AG04450 (cell line): ENCODE data around the gene ADARB2. TPM values are rescaled to one million over a fixed set of nuclear protein-coding genes. Genes with fewer than 3 reads are reported as not detected.

ENCODE experiments used
- CTCF ChIA-PET: fragments of 300-600, 350-600 bp; formaldehyde crosslinking; extraction: SDS; loops from one replicate; lab custom pipeline; 2022; ENCODE audit warnings: antibody characterized with exemption, inconsistent platforms; lab: Charles Lee
- POLR2A ChIA-PET: fragments of 350-600 bp; formaldehyde crosslinking; extraction: SDS; loops from one replicate; lab custom pipeline; 2021; ENCODE audit warnings: antibody characterized with exemption, inconsistent platforms; lab: Yijun Ruan, JAX
- DNase-seq: peaks from one replicate; pipeline ENCODE4 v3.0.0-alpha.2; 2011; ENCODE audit warnings: low read depth, low spot score
- H3K27ac ChIP-seq: one replicate; pipeline ENCODE4 v1.5.1; 2012; ENCODE audit warnings: low read depth, low read length, control low read depth
- H3K27me3 ChIP-seq: one replicate; pipeline ENCODE4 v1.6.0; 2012; ENCODE audit warnings: low read length; ENCODE audit not compliant: control insufficient read depth, insufficient read depth
- H3K4me3 ChIP-seq: 2 replicates; pipeline ENCODE4 v1.5.1; 2011; ENCODE audit warnings: mild to moderate bottlenecking, low read depth, low read length, control low read depth
- H3K9me3 ChIP-seq: 2 replicates; pipeline ENCODE4 v1.5.1; 2012; ENCODE audit warnings: low read length; ENCODE audit not compliant: control insufficient read depth, insufficient read depth
- polyA plus RNA-seq: library from polyadenylated mRNA; depleted of rRNA; stranded (reverse); fragments of >200 nt; gene quantifications from 2 replicates; pipeline ENCODE4 v1.2.3, GENCODE V29; 2011
- TF ChIP-seq, protein P1 (sequence below): IDR thresholded peaks from 2 replicates; pipeline ENCODE4 v1.5.1; 2011; ENCODE audit warnings: low read depth, low read length, control low read depth, inconsistent platforms

Gene ADARB2
- polyA plus RNA-seq, 1 experiment, result not detected

GRCh38 chr10:1147810-1148209, 589.5 kb downstream of the ADARB2 start:
- H3K4me3 ChIP-seq, result no peak overlapping the region
- TF ChIP-seq, protein P1, sequence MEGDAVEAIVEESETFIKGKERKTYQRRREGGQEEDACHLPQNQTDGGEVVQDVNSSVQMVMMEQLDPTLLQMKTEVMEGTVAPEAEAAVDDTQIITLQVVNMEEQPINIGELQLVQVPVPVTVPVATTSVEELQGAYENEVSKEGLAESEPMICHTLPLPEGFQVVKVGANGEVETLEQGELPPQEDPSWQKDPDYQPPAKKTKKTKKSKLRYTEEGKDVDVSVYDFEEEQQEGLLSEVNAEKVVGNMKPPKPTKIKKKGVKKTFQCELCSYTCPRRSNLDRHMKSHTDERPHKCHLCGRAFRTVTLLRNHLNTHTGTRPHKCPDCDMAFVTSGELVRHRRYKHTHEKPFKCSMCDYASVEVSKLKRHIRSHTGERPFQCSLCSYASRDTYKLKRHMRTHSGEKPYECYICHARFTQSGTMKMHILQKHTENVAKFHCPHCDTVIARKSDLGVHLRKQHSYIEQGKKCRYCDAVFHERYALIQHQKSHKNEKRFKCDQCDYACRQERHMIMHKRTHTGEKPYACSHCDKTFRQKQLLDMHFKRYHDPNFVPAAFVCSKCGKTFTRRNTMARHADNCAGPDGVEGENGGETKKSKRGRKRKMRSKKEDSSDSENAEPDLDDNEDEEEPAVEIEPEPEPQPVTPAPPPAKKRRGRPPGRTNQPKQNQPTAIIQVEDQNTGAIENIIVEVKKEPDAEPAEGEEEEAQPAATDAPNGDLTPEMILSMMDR, result no peak
- no peak overlapping the region for H3K27ac ChIP-seq
- ChIA-PET POLR2A (no interaction called here), CTCF (no interaction called here)
- no peak for DNase-seq
- peaks cover 13% of the 10 kb centered on the region for H3K9me3 ChIP-seq
- H3K27me3 ChIP-seq, result no peaks in the 10 kb centered on the region

DNA sequence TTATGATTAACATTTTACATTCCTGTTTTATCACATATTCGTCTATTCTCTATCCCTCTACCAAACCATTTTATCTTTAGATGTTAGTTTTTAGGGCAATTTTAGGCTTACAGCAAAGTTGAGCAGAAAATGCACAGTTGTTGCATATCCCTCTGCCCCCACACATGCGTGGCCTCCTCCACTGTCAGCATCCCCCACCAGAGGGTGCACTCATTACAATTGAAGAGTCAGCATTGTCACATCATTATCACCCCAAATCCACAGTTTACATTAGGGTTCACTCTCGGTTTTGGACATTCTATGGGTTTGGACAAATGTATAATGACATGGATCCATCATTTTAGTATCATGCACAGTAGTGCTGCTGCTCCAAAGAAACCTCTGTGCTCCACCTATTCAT, 594.7 kb downstream of the ADARB2 start:
- Histone ChIP-seq H3K27ac (no peak overlapping the region), H3K9me3 (peaks cover 9% of the 10 kb centered on the region), H3K4me3 (no peak overlapping the region), H3K27me3 (peaks cover 3% of the 10 kb centered on the region)
- POLR2A ChIA-PET, result no interaction called here
- TF ChIP-seq, protein P1, result no peak
- CTCF ChIA-PET, result no interaction called here
- no peak for DNase-seq

- Histone ChIP-seq H3K27me3 (peaks cover 3% of the 10 kb centered on the region), H3K27ac (no peak overlapping the region), H3K9me3 (peaks cover 4% of the 10 kb centered on the region; the same call in 1 of the 2 replicates), H3K4me3 (no peak overlapping the region)
- DNase-seq, result no peak
- TF ChIP-seq, protein P1, result no peak
- ChIA-PET POLR2A (no interaction called here), CTCF (no interaction called here)
Measured at GRCh38 chr10:1141701-1142100, 595.6 kb downstream of the ADARB2 start.

DNA sequence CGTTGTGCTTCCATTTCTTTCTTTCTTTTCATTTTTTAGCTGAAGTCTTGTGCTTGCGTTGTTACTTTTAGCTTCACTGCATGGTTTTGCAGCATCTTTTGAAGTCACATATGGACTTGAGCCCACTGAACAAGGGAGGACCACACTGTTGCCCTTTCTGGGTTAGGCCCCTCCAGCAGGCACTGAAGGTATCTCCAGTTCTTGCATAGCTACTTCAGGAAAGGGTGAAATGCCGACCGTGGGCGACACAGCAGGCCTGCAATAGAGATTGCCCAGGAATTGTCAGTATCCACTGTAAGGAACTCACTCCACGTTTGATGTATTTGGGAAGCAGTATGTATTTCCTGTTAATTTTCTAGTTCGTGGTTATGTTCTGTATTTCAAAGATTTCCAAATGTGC, 596.1 kb downstream of the ADARB2 start:
- H3K27me3 ChIP-seq, result peaks cover 3% of the 10 kb centered on the region
- CTCF ChIA-PET, result no interaction called here
- TF ChIP-seq, protein P1, result no peak
- no peak for DNase-seq
- no peak overlapping the region for H3K27ac ChIP-seq
- H3K9me3 ChIP-seq, result peaks cover 1% of the 10 kb centered on the region; the same call in 1 of the 2 replicates
- POLR2A ChIA-PET, result no interaction called here
- no peak overlapping the region for H3K4me3 ChIP-seq

DNA sequence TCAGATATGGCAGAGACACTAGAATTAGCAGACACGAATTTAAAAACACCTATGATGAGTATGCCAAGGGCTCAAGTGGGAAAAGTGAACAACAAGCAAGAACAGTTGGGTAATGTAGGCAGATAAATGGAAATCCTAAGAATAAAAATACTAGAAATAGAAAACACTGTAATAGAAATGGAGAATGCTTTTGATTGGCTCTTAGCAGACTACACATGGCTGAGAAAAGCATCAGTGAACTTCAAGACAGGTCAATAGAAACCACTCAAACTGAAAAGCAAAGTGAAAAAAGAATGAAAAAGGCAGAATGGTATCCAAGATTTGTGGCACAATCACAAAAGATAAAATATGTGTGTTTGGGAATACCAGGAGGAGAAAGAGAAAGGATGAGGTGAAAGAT, 598.8 kb downstream of the ADARB2 start:
- no peaks in the 10 kb centered on the region; the same call in 1 of the 2 replicates for H3K9me3 ChIP-seq
- no peak overlapping the region for H3K27ac ChIP-seq
- DNase-seq, result no peak
- peaks cover 3% of the 10 kb centered on the region for H3K27me3 ChIP-seq
- ChIA-PET CTCF (no interaction called here), POLR2A (no interaction called here)
- no peak overlapping the region for H3K4me3 ChIP-seq
- TF ChIP-seq, protein P1, result no peak
